ENCODE measurements around the gene BTNL9. TPM values are rescaled to one million over a fixed set of nuclear protein-coding genes. Genes with fewer than 3 reads are reported as not detected.

The BTNL9 gene
- total and polyA plus RNA-seq, 7 experiments from 2014 or later, result 1.6 TPM; not detected in 6

- Histone ChIP-seq H3K27ac (ENCODE audit: low read depth, low read length) (no peak overlapping the region), H3K4me3 (ENCODE audit: low read length) (no peak overlapping the region), H3K9me3 (ENCODE audit: control insufficient read depth in 2 of 3, low read length in 3 of 3) (no peaks in the 10 kb centered on the region), H3K36me3 (ENCODE audit: control insufficient read depth in 2 of 3, insufficient read depth in 3 of 3, low read length in 3 of 3) (no peaks in the 10 kb centered on the region), H3K4me1 (ENCODE audit: control insufficient read depth in 2 of 2, insufficient read depth in 2 of 2, low read length in 2 of 2) (no peaks in the 10 kb centered on the region), H3K27me3 (ENCODE audit: control insufficient read depth in 2 of 2, insufficient read depth in 2 of 2, low read length in 2 of 2) (no peaks in the 10 kb centered on the region)
- DNase-seq (no peak), ATAC-seq (no peak)
- Mint-ChIP-seq H3K4me1 (no peaks in the 10 kb centered on the region), H3K27me3 (peaks cover 37 to 78% (median 49%) of the 10 kb centered on the region in 5 donors), H3K4me3 (no peak overlapping the region), H3K9me3 (no peaks in the 10 kb centered on the region), H3K36me3 (no peaks in the 10 kb centered on the region), H3K27ac (peak overlapping the region in 1 of 9 donors; percentile 48)
- intact Hi-C loops (cut with micrococcal nuclease), result no loop called here
- ChIA-PET CTCF (interaction anchor here (1.0 kb wide), 1 partner anchor 482 kb away, joined by 3 read pairs; no protein-coding TSS in a partner anchor), POLR2A (no interaction called here)
Observed at GRCh38 chr5:181084621-181085195, 44.6 kb downstream of the BTNL9 start.

GRCh38 chr5:181086026-181086883 lies 46.2 kb downstream of the BTNL9 start:
- ATAC-seq (no peak), DNase-seq (no peak)
- Mint-ChIP-seq H3K9me3 (no peaks in the 10 kb centered on the region), H3K4me1 (no peaks in the 10 kb centered on the region), H3K36me3 (no peaks in the 10 kb centered on the region), H3K4me3 (no peak overlapping the region), H3K27ac (no peak overlapping the region), H3K27me3 (peaks cover 37 to 71% (median 42%) of the 10 kb centered on the region in 5 donors)
- POLR2A ChIA-PET, result no interaction called here
- CTCF ChIA-PET, result no interaction called here
- Histone ChIP-seq H3K36me3 (ENCODE audit: control insufficient read depth in 2 of 3, insufficient read depth in 3 of 3, low read length in 3 of 3) (no peaks in the 10 kb centered on the region), H3K27me3 (ENCODE audit: control insufficient read depth in 2 of 2, insufficient read depth in 2 of 2, low read length in 2 of 2) (no peaks in the 10 kb centered on the region), H3K4me3 (ENCODE audit: low read length) (no peak overlapping the region), H3K9me3 (ENCODE audit: control insufficient read depth in 2 of 3, low read length in 3 of 3) (no peaks in the 10 kb centered on the region), H3K27ac (ENCODE audit: low read depth, low read length) (no peak overlapping the region), H3K4me1 (ENCODE audit: control insufficient read depth in 2 of 2, insufficient read depth in 2 of 2, low read length in 2 of 2) (no peaks in the 10 kb centered on the region)
- intact Hi-C loops (cut with micrococcal nuclease), result no loop called here

- no peak overlapping the region for H3K27ac Mint-ChIP-seq
- intact Hi-C loops (cut with micrococcal nuclease), result no loop called here
- no peaks in the 10 kb centered on the region for H3K36me3 Mint-ChIP-seq
- ChIA-PET POLR2A (no interaction called here), CTCF (no interaction called here)
- Histone ChIP-seq H3K4me1 (ENCODE audit: control insufficient read depth in 2 of 2, insufficient read depth in 2 of 2, low read length in 2 of 2) (no peaks in the 10 kb centered on the region), H3K4me3 (ENCODE audit: low read length) (no peak overlapping the region), H3K27ac (ENCODE audit: low read depth, low read length) (no peak overlapping the region), H3K36me3 (ENCODE audit: control insufficient read depth in 2 of 3, insufficient read depth in 3 of 3, low read length in 3 of 3) (no peaks in the 10 kb centered on the region), H3K9me3 (ENCODE audit: control insufficient read depth in 2 of 3, low read length in 3 of 3) (no peaks in the 10 kb centered on the region), H3K27me3 (ENCODE audit: control insufficient read depth in 2 of 2, insufficient read depth in 2 of 2, low read length in 2 of 2) (no peaks in the 10 kb centered on the region)
- H3K9me3 Mint-ChIP-seq, result no peaks in the 10 kb centered on the region
- no peak for DNase-seq
- H3K4me3 Mint-ChIP-seq, result no peak overlapping the region
- ATAC-seq, result no peak
- H3K4me1 Mint-ChIP-seq, result no peaks in the 10 kb centered on the region
- H3K27me3 Mint-ChIP-seq, result peaks cover 36 to 66% (median 42%) of the 10 kb centered on the region in 5 donors
Observed at GRCh38 chr5:181086884-181087205, 46.8 kb downstream of the BTNL9 start.

GRCh38 chr5:181087309-181087708 lies 47.2 kb downstream of the BTNL9 start:
- Mint-ChIP-seq H3K9me3 (no peaks in the 10 kb centered on the region), H3K4me1 (no peaks in the 10 kb centered on the region), H3K27ac (no peak overlapping the region), H3K36me3 (no peaks in the 10 kb centered on the region), H3K4me3 (no peak overlapping the region), H3K27me3 (peaks cover 32 to 66% (median 42%) of the 10 kb centered on the region in 5 donors)
- Histone ChIP-seq H3K4me1 (ENCODE audit: control insufficient read depth in 2 of 2, insufficient read depth in 2 of 2, low read length in 2 of 2) (no peaks in the 10 kb centered on the region), H3K27me3 (ENCODE audit: control insufficient read depth in 2 of 2, insufficient read depth in 2 of 2, low read length in 2 of 2) (no peaks in the 10 kb centered on the region), H3K4me3 (ENCODE audit: low read length) (no peak overlapping the region), H3K36me3 (ENCODE audit: control insufficient read depth in 2 of 3, insufficient read depth in 3 of 3, low read length in 3 of 3) (no peaks in the 10 kb centered on the region), H3K9me3 (ENCODE audit: control insufficient read depth in 2 of 3, low read length in 3 of 3) (no peaks in the 10 kb centered on the region), H3K27ac (ENCODE audit: low read depth, low read length) (no peak overlapping the region)
- DNase-seq (no peak), ATAC-seq (no peak)
- ChIA-PET CTCF (no interaction called here), POLR2A (no interaction called here)
- intact Hi-C loops (cut with micrococcal nuclease), result no loop called here

GRCh38 chr5:181088289-181088688 lies 48.2 kb downstream of the BTNL9 start:
- H3K27ac ChIP-seq (ENCODE audit: low read depth, low read length), result no peak overlapping the region
- ChIA-PET POLR2A (no interaction called here), CTCF (no interaction called here)
- H3K27me3 ChIP-seq (ENCODE audit: control insufficient read depth in 2 of 2, insufficient read depth in 2 of 2, low read length in 2 of 2), result peaks cover 0 to 3% of the 10 kb centered on the region in 2 donors
- Mint-ChIP-seq H3K9me3 (peaks cover 0 to 1% (median 0%) of the 10 kb centered on the region in 11 donors), H3K4me1 (no peaks in the 10 kb centered on the region), H3K27me3 (peaks cover 30 to 63% (median 41%) of the 10 kb centered on the region in 5 donors), H3K36me3 (peaks cover 0 to 1% (median 0%) of the 10 kb centered on the region in 5 donors), H3K4me3 (no peak overlapping the region), H3K27ac (no peak overlapping the region)
- ATAC-seq (no peak), DNase-seq (no peak)
- no peaks in the 10 kb centered on the region for H3K36me3 ChIP-seq (ENCODE audit: control insufficient read depth in 2 of 3, insufficient read depth in 3 of 3, low read length in 3 of 3)
- intact Hi-C loops (cut with micrococcal nuclease), result no loop called here
- H3K9me3 ChIP-seq (ENCODE audit: control insufficient read depth in 2 of 3, low read length in 3 of 3), result no peaks in the 10 kb centered on the region
- no peaks in the 10 kb centered on the region for H3K4me1 ChIP-seq (ENCODE audit: control insufficient read depth in 2 of 2, insufficient read depth in 2 of 2, low read length in 2 of 2)
- H3K4me3 ChIP-seq (ENCODE audit: low read length), result no peak overlapping the region

- no peak overlapping the region for H3K27ac ChIP-seq (ENCODE audit: low read depth, low read length)
- ATAC-seq, result no peak
- CTCF ChIA-PET, result no interaction called here
Observed at GRCh38 chr5:181092428-181092827, 52.4 kb downstream of the BTNL9 start.

More at GRCh38 chr5:181092428-181092827, 52.4 kb downstream of the BTNL9 start:
- H3K4me1 ChIP-seq (ENCODE audit: control insufficient read depth in 2 of 2, insufficient read depth in 2 of 2, low read length in 2 of 2), result no peaks in the 10 kb centered on the region
- peaks cover 0 to 5% (median 0%) of the 10 kb centered on the region in 11 donors for H3K9me3 Mint-ChIP-seq
- peak overlapping the region in 1 of 10 donors; percentile 12 for H3K4me3 Mint-ChIP-seq
- H3K9me3 ChIP-seq (ENCODE audit: control insufficient read depth in 2 of 3, low read length in 3 of 3), result no peaks in the 10 kb centered on the region
- intact Hi-C loops (cut with micrococcal nuclease), result no loop called here
- peaks cover 0 to 4% (median 0%) of the 10 kb centered on the region in 5 donors for H3K36me3 Mint-ChIP-seq
- H3K4me3 ChIP-seq (ENCODE audit: low read length), result no peak overlapping the region
- no peak for DNase-seq
- H3K27me3 ChIP-seq (ENCODE audit: control insufficient read depth in 2 of 2, insufficient read depth in 2 of 2, low read length in 2 of 2), result peaks cover 0 to 3% of the 10 kb centered on the region in 2 donors
- peaks cover 11 to 32% (median 26%) of the 10 kb centered on the region in 5 donors for H3K27me3 Mint-ChIP-seq
- no peaks in the 10 kb centered on the region for H3K4me1 Mint-ChIP-seq
- POLR2A ChIA-PET, result no interaction called here
- H3K36me3 ChIP-seq (ENCODE audit: control insufficient read depth in 2 of 3, insufficient read depth in 3 of 3, low read length in 3 of 3), result no peaks in the 10 kb centered on the region
- H3K27ac Mint-ChIP-seq, result peak overlapping the region in 1 of 9 donors; percentile 46
